Globus pallidus (tissue), 1 donor: ENCODE measurements around the gene LRRD1.
A peak's percentile ranks its signal among the peaks of the same experiment; 100 is the strongest.
"Not testable (repeated sequence)": the region's sequence is repeated elsewhere in the genome, so short reads cannot be mapped to it uniquely, and the experiment has no call there.

Experiments used
- DNase-seq: peaks from one replicate; pipeline ENCODE4 v3.0.0-alpha.2; 2015; ENCODE audit warnings: low spot score

LRRD1 gene

DNA sequence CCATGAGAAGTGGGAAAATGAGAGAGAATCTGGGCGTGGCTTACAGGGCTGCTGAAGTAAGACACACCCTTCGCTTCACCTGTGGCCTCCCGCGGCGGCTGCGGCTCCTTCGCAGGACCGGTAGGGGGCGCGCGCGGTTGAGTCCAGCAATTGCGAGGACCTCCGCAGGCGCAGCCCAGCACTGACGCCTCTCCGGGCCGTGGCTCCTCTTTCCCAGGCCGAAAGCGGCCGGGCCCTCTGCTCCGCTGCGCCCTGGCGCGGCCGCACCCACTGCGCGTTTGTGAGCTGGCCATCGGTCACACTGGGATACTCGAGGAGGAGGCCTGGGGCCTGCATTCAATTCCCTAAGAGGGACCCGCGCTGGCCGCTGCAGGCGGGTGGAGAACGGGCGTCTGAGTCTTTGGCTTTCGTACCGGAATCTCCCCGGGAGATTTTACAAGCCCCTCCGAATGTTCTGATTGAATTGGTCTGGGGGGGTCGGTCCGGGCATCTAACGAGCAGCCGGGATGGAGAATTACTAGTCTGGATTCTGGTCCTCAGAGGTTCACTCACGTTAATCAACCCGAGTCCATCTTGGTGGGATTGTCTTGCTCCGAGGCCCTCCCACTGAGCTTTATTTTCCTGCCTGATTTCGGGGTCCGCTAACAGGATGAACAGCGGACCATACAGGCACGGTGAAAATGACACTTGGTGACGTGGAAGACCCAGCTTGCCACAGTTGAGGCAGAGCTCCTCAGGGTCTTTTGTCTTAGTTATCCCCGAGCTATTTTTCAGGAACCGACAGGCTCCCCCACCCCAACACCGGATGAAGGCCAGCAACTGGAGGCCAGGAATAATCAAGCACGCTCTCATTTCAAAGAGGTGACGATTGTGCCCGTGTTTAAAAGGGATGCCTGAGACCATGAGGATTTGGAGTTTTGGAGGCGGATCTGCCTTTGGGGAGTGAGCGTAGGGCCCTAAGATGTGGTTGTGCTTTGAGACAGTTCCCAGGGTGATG is at the start of gene LRRD1:
TSS of gene LRRD1 (minus strand) at position 215 of the 997 bp plus-strand sequence. CDS start 13,940 bp downstream, outside the sequence.
- peak; percentile 82 for DNase-seq

DNA sequence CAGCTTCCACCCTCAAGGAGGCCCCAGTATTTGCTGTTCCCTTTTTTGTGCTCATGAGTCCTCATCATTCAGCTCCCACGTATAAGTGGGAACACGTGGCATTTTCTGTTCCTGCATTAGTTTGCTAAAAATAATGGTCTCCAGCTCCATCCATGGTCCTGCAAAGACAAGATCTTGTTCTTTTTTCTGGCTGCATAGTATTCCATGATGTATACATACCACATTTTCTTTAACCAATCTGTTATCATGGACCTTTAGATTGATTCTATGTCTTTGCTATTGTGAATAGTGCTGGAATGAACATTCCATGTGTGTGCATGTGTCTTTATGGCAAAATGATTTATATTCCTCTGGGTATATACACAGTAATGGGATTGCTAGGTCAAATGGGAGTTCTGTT is 49.8 kb upstream of the LRRD1 start:
- DNase-seq: no peak

DNA sequence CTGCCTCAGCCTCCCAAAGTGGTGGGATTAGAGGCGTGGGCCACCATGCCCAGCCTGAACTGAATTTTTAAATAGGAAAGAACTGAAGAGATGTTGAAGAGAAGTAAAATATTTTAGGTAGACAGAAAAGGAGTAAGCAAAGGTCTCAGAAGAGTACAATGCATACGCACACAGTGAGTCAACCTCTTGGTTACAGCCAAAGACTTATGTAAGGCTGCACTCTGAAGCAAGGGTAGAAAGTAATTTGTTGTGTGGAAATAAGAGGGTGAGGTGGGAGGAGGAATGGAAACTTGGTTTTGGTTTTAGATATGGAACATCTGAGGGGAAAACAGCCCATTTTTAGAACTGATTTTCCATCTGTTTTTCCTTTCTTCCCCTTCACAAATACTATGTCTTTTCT is 49.2 kb upstream of the LRRD1 start:
- DNase-seq: no peak

DNA sequence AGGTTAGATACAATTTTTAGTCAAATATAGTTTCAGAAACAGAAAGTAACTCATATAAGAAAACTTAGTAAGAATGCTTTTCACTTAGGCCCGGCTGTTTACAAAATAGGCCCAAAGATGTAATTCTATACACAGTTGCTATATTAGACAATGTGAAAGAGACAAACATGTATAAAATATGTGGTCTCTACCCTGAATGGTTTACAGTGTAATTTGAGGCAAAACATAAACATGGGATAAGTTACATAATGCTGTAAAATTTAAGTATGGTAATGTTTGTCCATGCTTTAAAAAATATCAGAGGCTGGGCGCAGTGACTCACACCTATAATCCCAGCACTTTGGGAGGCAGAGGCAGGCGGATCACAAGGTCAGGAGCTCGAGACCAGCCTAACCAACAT is 48.0 kb upstream of the LRRD1 start:
- no peak for DNase-seq

DNA sequence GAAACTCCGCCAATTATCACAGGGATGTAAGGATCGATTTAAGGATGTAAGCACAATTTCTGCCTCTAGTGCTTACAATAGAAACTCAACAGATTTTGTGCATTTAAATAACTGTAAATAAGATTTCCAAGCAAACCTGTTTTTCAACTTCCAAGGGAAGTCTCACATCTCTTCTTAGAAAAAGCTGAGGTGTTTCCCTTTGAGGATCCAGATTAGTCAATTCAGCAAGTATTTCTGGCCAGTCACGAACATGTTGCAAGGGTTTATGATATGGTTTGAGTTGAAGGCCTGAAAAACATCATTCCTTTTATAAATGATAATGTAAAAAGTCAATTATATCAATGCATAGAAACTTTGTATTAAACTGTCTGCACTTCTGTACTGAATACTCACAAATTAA is 42.8 kb upstream of the LRRD1 start:
- DNase-seq: no peak

DNA sequence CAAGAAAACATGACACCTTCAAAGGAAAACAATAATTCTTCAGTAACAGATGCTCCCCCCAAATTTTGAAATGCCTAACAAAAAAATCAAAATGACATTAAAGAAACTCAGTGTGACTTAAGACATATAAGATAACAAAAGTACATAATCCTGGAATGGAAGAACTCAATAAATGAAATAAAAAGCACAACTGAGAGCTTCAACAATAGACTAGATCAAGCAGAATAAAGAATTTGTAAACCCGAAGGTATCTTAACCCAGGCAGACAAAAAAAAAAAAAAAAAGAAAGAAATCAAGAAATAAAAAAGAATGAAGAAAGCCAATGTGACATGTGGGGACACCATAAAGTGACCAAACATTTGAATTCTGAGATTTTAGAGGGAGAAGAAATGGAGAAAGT is 27.7 kb upstream of the LRRD1 start:
- DNase-seq: no peak

DNA sequence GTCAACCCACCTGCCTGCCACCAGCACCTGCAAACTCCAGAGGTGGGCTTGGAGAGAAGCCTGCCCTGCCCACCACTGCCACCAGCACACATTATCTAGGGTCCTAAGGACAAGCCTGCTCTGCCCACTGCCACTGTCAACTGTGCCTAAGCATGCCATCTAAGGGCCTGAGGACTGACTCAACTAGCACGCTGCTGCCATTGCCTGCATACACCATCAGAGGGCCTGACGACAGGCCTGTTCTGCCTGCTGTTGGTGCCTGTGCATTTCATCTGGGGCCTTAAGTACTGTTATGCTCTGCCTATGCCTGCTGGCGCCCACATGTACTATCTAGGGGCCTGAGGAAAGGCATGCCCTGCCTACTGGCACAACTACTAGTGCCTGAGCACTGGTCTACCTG is 27.0 kb upstream of the LRRD1 start:
- DNase-seq: no peak

DNA sequence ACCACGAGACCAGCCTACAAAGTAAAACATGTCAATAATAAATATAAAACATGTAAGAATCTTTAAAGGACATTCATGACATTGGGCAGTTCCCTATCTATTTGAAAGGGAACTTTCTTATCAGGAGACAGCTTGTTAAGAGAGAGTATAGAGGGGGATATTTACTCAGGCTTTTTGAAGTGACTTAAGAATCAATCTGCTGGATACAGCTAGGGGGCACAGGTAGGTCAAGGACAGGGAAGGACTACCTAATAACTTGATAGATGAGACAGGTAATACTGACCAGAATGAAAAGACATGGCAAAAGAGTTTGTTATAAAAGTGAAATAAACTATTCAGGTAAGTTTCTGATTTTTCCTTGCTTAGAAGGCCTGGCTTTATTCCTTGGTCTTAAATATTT is 21.8 kb upstream of the LRRD1 start:
- no peak for DNase-seq

DNA sequence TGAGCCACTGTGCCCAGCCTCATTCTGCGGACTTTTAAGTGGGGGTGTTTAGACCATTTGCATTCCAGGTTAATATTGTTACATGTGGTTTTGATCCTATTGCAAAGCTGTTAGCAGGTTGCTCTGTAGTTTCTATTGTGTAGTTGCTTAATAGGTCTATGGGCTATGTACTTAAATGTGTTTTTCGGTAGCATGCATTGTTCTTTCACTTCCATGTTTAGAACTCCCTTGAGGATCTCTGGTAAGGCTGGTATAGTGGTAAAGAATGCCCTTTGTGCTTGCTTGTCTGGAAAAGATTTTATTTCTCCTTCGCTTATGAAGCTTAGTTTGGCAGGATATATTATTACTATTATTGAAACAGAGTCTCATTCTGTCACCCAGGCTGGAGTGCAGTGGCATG is 13.4 kb upstream of the LRRD1 start:
- DNase-seq: no peak

DNA sequence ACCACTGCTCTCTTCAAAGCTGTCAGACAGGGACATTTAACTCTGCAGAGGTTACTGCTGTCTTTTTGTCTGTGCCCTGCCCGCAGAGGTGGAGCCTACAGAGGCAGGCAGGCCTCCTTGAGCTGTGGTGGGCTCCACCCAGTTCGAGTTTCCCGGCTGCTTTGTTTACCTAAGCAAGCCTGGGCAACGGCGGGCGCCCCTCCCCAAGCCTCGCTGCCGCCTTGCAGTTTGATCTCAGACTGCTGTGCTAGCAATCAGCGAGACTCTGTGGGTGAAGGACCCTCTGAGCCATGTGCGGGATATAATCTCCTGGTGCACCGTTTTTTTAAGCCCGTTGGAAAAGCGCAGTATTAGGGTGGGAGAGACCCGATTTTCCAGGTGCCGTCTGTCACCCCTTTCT is 10.3 kb upstream of the LRRD1 start:
- DNase-seq: not testable (repeated sequence)

DNA sequence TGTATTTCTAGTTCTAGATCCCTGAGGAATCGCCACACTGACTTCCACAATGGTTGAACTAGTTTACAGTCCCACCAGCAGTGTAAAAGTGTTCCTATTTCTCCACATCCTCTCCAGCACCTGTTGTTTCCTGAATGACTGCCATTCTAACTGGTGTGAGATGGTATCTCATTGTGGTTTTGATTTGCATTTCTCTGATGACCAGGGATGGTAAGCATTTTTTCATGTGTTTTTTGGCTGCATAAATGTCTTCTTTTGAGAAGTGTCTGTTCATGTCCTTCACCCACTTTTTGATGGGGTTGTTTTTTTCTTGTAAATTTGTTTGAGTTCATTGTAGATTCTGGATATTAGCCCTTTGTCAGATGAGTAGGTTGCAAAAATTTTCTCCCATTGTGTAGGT is 5.4 kb upstream of the LRRD1 start:
- not testable (repeated sequence) for DNase-seq

DNA sequence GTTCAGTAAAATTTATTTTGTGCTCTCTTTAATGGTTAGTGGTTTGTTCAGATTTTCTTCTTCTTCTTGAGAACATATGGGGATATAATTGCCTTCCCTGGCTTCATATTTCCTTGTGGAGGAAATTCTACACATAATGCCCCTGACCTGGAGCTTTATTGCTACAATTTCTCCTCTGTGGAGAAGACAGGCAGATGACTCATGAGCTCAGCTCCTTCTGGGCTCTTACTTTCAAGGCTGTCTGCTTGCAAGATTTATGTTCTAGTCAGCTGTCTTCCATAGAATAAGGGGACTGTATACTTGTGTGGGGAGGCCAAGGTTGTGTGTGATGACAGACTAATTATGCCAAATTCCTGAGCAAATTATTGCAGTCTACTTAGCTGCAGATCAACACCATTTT is 1.6 kb downstream of the LRRD1 start:
- DNase-seq: no peak

DNA sequence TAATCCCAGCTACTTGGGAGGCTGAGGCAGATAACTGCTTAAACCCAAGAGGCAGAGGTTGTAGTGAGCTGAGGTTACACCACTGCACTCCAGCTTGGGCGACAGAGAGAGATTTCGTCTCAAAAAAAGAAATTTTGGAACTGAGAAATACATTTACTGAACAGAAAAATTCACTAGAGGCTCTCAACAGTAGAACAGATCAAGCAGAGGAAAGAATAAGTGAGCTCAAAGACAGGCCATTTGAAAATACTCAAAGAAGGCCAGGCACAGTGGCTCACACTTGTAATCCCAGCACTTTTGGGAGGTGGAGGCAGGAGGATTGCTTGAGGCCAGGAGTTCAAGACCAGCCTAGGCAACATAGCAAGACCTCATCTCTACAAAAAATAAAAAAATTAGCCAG is 9.4 kb downstream of the LRRD1 start:
- DNase-seq: not testable (repeated sequence)

DNA sequence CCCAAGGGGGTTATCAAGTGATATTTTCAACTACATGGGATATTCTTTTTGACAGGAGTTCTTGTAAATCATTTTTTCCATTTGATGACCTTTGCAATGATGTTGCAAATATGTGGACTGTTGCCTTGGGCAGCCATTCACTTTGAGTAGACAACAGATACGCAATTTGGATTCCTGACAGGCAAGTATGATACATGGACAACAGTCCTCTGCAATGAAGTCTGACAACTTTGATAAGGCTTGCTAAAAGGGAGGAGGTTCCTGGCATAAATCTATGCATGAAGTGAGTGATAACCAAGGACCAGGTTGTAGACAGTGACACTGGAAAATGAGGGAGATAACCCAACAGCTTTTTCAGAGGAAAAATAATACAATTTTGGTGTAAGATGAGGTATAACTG is 17.7 kb downstream of the LRRD1 start:
- DNase-seq: no peak

DNA sequence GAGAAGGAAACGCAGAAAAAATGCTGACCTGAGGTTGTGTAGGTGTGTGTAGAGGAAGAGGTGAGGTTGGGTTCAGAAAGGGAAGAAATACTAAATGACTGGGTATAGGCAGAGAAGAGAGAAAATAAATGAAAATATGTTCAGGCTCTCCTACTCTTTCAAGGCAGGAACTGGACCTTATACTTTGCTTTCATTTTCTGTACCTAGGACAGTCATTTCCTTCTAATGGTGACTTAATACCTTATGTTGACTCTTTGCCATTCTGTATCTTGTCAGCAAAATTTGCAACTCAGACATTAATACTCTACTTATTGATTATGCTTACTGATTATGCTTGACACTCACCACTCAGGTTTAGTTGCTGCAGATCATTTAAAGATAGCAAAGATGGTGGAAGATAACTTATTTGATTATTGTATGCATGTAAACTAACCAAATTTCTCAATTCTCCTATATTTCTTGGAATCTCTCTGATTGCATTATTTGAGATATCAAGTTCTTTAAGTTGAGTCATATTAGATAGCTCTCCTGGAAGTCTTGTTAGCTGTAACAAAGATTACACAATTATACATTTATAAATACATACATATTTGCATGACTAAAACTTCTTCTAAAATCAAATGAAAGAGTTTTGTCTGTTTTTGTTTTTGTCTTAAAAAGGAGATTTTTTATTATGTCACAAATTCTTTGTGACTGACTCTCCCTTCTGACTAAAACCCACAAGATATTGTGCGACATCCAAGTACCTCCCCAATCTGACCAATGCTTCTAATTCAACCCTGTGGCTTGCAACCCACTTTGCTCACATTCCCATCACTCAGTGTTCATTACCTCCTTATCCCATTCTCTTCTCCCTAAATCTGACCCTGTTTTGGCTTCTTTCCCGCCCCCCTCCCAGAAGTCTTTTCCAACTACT is 20.0 kb downstream of the LRRD1 start:
- DNase-seq: no peak

DNA sequence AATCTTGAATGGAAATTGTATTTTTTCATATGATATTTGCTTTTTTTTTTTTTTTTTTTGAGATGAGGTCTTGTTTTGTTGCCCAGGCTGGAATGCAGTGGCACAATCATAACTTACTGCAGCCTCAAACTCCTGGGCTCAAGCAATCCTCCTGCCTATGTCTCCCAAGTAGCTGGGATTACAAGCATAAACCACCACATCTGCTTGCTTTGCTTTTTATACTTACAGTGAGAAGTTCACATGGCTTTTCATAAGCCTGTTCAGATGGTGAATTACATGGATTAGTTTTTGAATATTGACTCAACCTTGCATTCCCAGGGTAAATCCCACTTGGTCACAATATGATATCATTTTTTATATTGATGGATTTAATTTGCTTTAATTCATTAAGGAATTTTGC is 22.0 kb downstream of the LRRD1 start:
- DNase-seq: no peak

DNA sequence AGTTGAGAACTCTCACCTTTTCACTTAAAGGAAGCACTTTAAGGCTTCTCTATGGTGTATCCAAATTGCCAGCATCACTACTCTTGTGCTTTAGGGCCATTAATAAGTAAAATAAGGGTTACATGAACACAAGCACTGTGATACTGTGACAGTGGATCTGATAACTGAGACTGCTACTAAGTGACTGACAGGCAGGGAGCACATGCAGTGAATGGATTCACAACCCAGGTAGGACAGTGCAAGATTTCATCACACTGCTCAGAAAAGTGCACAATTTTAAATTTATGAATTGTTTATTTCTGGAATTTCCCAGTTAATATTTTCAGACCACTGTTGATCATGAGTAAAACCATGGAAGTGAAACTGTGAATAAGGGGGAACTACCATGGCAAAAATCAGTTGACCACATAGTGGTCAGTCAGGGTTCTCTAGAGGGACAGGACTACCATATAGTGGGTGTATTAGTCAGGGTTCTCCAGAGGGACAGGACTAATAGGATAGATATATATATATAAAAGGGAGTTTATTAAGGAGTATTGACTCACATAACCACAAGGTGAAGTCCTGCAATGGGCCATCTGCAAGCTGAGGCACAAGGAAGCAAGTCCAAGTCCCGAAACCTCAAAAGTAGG is 23.7 kb downstream of the LRRD1 start:
- no peak for DNase-seq

DNA sequence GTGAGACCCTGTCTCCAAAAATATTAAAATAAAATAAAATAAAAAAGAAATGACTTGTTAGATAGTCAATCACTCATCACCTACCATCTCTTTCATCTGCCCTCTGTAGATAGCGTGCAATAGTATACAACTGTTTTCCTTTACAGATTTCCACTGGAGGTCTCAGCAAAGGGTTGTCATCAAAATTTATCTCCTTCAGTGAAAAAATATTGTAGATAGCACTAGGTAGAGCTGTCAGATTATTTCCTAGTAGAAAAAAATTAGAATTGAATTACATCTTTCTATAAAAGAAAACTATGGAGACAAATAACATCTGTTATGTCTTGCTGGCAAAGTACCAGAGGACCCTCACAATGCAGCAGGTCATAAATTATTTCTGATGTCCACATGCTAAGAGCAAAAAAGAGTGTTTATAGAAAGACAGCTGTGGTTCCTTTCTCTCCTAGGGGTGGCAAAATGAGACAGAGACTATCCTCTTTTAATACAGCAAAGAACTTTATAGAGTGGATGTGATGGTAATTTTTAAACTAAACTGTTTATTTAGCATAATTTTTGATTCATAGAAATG is 28.4 kb downstream of the LRRD1 start:
- no peak for DNase-seq

DNA sequence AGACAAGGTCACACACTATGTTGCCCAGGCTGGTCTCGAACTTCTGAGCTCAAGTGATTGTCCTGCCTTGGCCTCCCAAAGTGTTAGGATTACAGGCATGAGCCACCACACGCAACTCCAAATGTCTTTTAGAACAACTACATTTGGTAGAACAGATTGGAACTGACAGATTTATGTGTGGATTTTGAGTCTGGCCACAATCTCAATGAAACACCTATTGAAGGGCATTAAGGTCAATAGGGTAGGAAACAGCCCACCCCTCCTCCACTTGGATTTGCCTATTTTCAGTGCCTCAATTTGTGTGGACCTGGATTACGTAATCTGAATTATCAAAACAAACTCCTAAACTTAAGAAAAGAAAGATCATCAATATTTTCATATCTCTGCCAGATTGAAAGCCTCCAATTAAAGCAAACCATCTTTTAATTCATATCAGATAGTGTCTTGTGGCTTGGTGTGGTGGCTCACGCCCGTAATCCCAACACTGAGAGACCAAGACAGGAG is 29.2 kb downstream of the LRRD1 start:
- DNase-seq: no peak

DNA sequence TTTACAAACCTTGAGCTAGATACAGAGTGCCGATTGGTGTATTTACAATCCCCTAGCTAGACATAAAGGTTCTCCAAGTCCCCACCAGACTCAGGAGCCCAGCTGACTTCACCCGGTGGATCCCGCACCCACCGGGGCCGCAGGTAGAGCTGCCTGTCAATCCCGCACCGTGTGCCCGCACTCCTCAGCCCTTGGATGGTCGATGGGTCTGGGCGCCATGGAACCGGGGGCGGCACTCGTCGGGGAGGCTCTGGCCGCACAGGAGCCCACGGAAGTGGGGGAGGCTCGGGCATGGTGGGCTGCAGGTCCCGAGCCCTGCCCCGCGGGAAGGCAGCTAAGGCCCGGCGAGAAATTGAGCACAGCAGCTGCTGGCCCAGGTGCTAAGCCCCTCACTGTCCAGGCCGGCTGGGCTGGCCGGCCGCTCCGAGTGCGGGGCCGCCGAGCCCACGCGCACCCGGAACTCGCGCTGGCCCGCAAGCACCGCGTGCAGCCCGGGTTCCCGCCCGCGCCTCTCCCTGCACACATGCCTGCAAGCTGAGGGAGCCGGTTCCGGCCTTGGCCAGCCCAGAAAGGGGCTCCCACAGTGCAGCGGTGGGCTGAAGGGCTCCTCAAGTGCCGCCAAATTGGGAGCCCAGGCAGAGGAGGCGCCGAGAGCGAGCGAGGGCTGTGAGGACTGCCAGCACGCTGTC is 35.6 kb downstream of the LRRD1 start:
- DNase-seq: not testable (repeated sequence)

DNA sequence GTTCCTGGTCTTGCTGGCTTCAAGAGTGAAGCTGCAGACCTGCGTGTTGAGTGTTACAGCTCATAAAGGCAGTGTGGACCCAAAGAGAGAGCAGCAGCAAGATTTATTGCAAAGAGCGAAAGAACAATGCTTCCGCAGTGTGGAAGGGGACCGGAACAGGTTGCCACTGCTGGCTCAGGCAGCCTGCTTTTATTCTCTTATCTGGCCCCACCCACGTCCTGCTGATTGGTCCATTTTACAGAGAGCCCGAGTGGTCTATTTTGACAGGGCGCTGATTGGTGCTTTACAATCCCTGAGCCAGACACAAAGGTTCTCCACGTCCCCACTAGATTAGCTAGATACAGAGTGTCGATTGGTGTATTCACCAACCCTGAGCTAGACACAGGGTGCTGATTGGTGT is 36.2 kb downstream of the LRRD1 start:
- not testable (repeated sequence) for DNase-seq
